Fibroblast of skin of right quadriceps (primary cell): Measurements from ENCODE around the gene IRF3.
A peak's percentile ranks its signal among the peaks of the same experiment; 100 is the strongest.

Experiments
- DNase-seq: peaks from one replicate; pipeline ENCODE4 v3.0.0-alpha.2; 2013

IRF3 gene

GRCh38 chr19:49687150-49687549 is 21.5 kb upstream of the IRF3 start:
- no peak for DNase-seq

- DNase-seq, result no peak
These were observed 20.9 kb upstream of the IRF3 start for GRCh38 chr19:49686503-49687088.

GRCh38 chr19:49685845-49686332 is 20.2 kb upstream of the IRF3 start:
- no peak for DNase-seq

- no peak for DNase-seq
These were observed 19.4 kb upstream of the IRF3 start for GRCh38 chr19:49684983-49685553.

- no peak for DNase-seq
These were observed 18.8 kb upstream of the IRF3 start for GRCh38 chr19:49684251-49684982.

- no peak for DNase-seq
These were observed 18.2 kb upstream of the IRF3 start for GRCh38 chr19:49683814-49684250.

GRCh38 chr19:49682274-49682673 is 16.6 kb upstream of the IRF3 start:
- DNase-seq, result no peak

GRCh38 chr19:49681830-49682229 is 16.2 kb upstream of the IRF3 start:
- no peak for DNase-seq

GRCh38 chr19:49680421-49681351 is 15.0 kb upstream of the IRF3 start:
- DNase-seq, result peak; percentile 78

- DNase-seq, result no peak
These were observed 14.2 kb upstream of the IRF3 start for GRCh38 chr19:49679771-49680413.

- DNase-seq, result no peak
These were observed 13.5 kb upstream of the IRF3 start for GRCh38 chr19:49678985-49679770.

GRCh38 chr19:49677901-49678674 is 12.4 kb upstream of the IRF3 start:
- DNase-seq, result peak; percentile 72

GRCh38 chr19:49677231-49677900 is 11.7 kb upstream of the IRF3 start, which contains the start of gene PRMT1:
Gene PRMT1 (plus strand): TSS chr19:49677271. CDS start chr19:49677281, 10 bp downstream.
- peak; percentile 37 for DNase-seq

- DNase-seq, result peak; percentile 100
These were observed 11.2 kb upstream of the IRF3 start for GRCh38 chr19:49676784-49677230.

- DNase-seq, result no peak
These were observed 10.6 kb upstream of the IRF3 start for GRCh38 chr19:49676136-49676783.

GRCh38 chr19:49672131-49672919 is 6.7 kb upstream of the IRF3 start:
- DNase-seq, result peak; percentile 47

GRCh38 chr19:49669516-49669915 is 3.9 kb upstream of the IRF3 start:
- DNase-seq, result no peak

GRCh38 chr19:49667473-49667872 is 1.8 kb upstream of the IRF3 start:
- DNase-seq, result no peak

GRCh38 chr19:49666120-49666444 is 425 bp upstream of the IRF3 start:
- no peak for DNase-seq
